Nephron progenitor cell (in vitro differentiated cells): ENCODE results near the gene TNFAIP8L3.

Experiments
- DNase-seq: peaks from one replicate; pipeline ENCODE4 v3.0.0; 2021
- H3K27ac Mint-ChIP-seq: 2 replicates; pipeline ENCODE4 v1.8.0; 2021; ENCODE audit warnings: mild to moderate bottlenecking, moderate library complexity, mixed read lengths
- H3K27me3 Mint-ChIP-seq: 2 replicates; pipeline ENCODE4 v1.8.0; 2021; ENCODE audit warnings: mild to moderate bottlenecking, low read depth, mixed read lengths; ENCODE audit not compliant: poor library complexity
- H3K36me3 Mint-ChIP-seq: 2 replicates; pipeline ENCODE4 v1.8.0; 2021; ENCODE audit warnings: low read depth, mixed read lengths
- H3K4me1 Mint-ChIP-seq: 2 replicates; pipeline ENCODE4 v1.8.0; 2021; ENCODE audit warnings: mixed read lengths
- H3K4me3 Mint-ChIP-seq: 2 replicates; pipeline ENCODE4 v1.8.0; 2021; ENCODE audit warnings: mild to moderate bottlenecking, moderate library complexity, mixed read lengths
- H3K9me3 Mint-ChIP-seq: 2 replicates; pipeline ENCODE4 v1.8.0; 2021; ENCODE audit warnings: mild to moderate bottlenecking, moderate library complexity, mixed read lengths
- CTCF ChIP-seq: fragments of 200-600 bp; sonication (generic); IDR thresholded peaks from 2 replicates; pipeline ENCODE4 v1.5.0; 2021; ENCODE audit warnings: antibody characterized with exemption

The TNFAIP8L3 gene

DNA sequence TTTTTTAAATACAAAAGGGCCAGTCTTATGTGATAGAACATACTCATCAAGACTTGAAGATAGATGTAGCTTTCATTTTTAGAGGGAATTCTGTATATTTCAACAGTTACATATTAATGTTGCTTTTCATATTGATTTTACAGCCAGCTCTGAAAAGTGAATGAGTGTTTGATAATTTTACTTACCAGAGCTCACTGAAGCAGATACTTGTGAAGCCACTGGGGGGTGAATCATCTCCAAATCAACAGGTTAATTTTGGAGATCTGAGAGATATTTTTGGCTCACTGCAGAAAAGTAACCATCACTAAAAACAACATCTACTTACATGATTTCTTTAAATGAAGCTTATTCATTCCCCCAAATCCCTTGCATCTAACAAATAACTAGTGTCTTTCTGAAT lies 24.7 kb downstream of the TNFAIP8L3 start:
- no peak for DNase-seq
- Mint-ChIP-seq H3K36me3 (no peaks in the 10 kb centered on the region), H3K27me3 (peaks cover 11% of the 10 kb centered on the region), H3K4me3 (no peak overlapping the region), H3K4me1 (peaks cover 31% of the 10 kb centered on the region), H3K27ac (no peak overlapping the region), H3K9me3 (no peaks in the 10 kb centered on the region)
- no peak for TF ChIP-seq CTCF

GRCh38 chr15:51067510-51067909 lies 27.2 kb downstream of the TNFAIP8L3 start:
- DNase-seq, result no peak

DNA sequence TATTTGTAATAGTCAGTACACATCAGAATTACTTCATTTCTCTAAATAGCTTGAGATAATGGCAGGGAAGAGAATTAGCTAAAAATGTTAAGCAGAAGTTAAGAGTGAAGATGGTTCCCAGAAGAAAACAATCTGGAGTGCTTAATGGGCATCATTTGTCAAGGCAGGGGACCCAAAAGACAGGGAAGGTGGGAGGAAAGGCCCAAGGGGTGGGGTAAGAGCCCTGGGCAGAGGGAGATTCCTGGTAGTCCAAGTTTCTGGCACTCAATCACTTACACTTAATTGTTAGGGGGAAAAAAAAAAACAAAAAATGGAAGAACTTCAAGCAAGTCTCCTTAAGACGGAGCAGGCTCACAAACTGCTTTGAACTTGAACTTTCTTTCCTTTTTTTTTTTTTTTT lies 28.9 kb downstream of the TNFAIP8L3 start:
- Mint-ChIP-seq H3K4me3 (peak overlapping the region; percentile 39), H3K36me3 (no peaks in the 10 kb centered on the region), H3K27ac (peak overlapping the region; percentile 4), H3K27me3 (no peaks in the 10 kb centered on the region), H3K9me3 (no peaks in the 10 kb centered on the region), H3K4me1 (peaks cover 36% of the 10 kb centered on the region)
- DNase-seq, result no peak
- TF ChIP-seq CTCF, result no peak

More at GRCh38 chr15:51067510-51067909, 27.2 kb downstream of the TNFAIP8L3 start:
- no peak for TF ChIP-seq CTCF
- Mint-ChIP-seq H3K36me3 (no peaks in the 10 kb centered on the region), H3K27ac (no peak overlapping the region), H3K4me1 (peaks cover 36% of the 10 kb centered on the region), H3K9me3 (no peaks in the 10 kb centered on the region), H3K27me3 (peaks cover 3% of the 10 kb centered on the region), H3K4me3 (no peak overlapping the region)

- TF ChIP-seq CTCF, result no peak
- no peaks in the 10 kb centered on the region for H3K36me3 Mint-ChIP-seq
- peak overlapping the region; percentile 39 for H3K4me3 Mint-ChIP-seq
- no peak overlapping the region for H3K27ac Mint-ChIP-seq
- no peaks in the 10 kb centered on the region for H3K9me3 Mint-ChIP-seq
- peaks cover 36% of the 10 kb centered on the region for H3K4me1 Mint-ChIP-seq
- H3K27me3 Mint-ChIP-seq, result peaks cover 2% of the 10 kb centered on the region
- DNase-seq, result no peak
Measured at GRCh38 chr15:51065261-51065660, 29.4 kb downstream of the TNFAIP8L3 start.

DNA sequence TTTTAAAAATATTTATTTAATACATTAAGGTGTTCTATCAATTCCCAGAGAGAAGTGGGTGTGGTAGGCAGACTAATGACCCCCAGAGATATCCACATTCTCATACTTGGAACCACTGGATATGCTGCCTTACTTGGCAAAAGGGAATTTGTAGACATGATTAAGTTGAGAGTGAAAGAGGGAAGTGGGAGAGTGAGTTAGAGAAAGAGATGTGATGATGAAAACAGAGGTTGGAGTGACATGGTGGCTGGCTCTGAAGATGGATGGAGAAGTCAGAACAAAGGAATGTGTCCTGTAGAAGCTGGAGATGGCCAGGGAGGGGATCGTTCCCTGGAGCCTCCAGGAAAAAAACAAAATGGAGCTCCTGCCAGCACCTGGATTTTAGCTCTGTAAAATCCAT lies 32.0 kb downstream of the TNFAIP8L3 start:
- no peak for TF ChIP-seq CTCF
- peaks cover 31% of the 10 kb centered on the region for H3K4me1 Mint-ChIP-seq
- H3K27me3 Mint-ChIP-seq, result peaks cover 2% of the 10 kb centered on the region
- H3K9me3 Mint-ChIP-seq, result no peaks in the 10 kb centered on the region
- H3K27ac Mint-ChIP-seq, result no peak overlapping the region
- no peaks in the 10 kb centered on the region for H3K36me3 Mint-ChIP-seq
- no peak for DNase-seq
- H3K4me3 Mint-ChIP-seq, result no peak overlapping the region

DNA sequence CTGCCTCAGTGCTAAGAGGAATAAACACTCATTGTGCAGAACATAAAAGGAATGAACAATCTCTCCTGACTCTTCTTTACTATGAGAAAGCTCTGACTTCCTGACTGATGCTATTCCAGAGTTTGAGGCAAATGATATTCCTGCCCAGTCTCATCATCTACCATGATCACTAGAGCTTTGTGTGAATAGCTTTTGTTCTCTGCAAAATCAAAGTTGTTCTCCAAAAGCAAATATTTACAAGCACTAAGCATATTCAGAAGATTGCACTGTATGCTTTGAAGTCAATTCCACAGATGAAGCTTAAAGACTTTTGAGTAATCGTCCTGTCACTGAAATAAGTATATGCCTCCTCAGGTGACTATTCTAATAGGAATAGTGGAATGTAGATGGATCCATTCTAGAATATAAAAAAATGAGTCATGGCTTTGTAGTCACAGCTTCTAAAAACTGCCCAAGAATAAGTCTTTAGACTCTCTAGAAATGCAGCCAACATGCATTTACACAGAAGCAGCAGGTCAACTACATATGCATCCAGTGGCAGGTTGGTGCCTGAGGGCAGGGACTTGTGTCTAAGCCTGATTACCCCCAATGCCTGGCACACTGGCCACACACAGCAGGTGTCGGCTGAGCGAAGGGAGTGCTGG lies 34.6 kb downstream of the TNFAIP8L3 start:
- peaks cover 7% of the 10 kb centered on the region for H3K4me1 Mint-ChIP-seq
- H3K27me3 Mint-ChIP-seq, result peaks cover 2% of the 10 kb centered on the region
- no peak for TF ChIP-seq CTCF
- no peak overlapping the region for H3K4me3 Mint-ChIP-seq
- H3K9me3 Mint-ChIP-seq, result no peaks in the 10 kb centered on the region
- H3K27ac Mint-ChIP-seq, result no peak overlapping the region
- H3K36me3 Mint-ChIP-seq, result no peaks in the 10 kb centered on the region
- no peak for DNase-seq
